HG03442 (cell line): ENCODE data around the gene EXD3.

Experiments used
- ATAC-seq: cut with Tn5 transposase; IDR thresholded peaks from one replicate; pipeline ENCODE4 v1.9.1; 2021; ENCODE audit warnings: mild to moderate bottlenecking, moderate library complexity; ENCODE audit not compliant: unreplicated experiment

Gene EXD3

GRCh38 chr9:137309368-137310188, 113.4 kb downstream of the EXD3 start:
- no peak for ATAC-seq

- no peak for ATAC-seq
Observed at GRCh38 chr9:137308057-137308619, 114.8 kb downstream of the EXD3 start.

DNA sequence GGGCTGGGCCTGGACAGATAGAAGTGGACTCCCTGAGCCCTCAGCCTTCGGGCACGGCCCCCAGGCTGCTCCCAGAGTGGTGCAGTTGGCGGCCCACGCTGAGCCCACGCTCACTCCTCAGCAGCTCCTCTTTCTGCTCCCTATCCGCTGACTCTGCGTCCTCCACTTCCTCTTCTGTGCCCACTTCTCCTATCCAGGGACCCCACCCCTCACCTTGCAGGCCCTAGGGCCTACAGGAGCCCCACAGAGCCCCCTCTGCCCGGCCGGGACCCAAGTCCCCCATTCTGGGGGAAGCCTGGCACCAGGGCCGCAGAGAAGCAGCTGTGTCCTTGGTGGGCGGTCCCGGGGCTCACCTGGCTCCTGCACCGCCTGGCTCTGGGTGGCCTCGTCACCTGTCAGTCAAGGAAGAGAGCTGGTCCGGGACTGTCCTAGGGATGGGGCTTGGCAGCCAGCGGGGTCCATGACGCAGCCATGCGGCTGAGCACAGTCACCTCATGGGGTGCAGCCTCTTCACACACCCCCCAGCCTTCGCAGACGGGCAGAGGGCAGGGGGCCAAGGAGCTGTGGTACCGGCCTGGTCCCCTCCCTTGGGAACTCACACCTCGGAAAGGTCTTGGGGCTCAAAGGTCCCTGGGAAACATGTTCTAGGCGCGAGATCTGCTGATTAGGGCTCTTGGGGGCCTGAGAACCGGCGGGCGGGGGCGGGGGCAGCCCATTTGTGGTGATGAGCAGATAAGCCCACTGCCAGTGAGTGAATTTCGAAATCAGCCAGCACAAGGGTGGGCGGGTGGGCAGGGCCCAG, 115.5 kb downstream of the EXD3 start:
- no peak for ATAC-seq

DNA sequence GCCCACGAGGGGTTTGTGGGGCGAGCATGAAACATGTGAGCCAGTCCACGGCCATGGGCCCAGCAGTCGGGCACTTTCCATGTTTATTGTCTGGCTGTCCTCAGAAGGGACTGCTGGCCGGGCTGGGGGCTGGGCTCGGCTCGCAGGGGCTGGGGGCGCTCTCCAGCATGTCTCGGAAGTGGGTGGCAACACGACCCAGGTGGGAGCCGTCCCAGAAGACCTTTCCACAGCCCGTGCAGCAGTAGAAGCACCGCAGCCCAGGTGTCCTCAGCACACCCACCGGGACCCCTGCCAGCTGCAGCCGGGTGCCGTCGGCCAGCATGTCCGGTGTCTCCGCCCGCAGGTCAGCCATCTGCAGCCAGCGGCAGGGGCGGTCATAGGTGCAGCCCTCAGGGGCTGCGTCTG, 116.1 kb downstream of the EXD3 start:
- ATAC-seq = no peak

- no peak for ATAC-seq
Observed at GRCh38 chr9:137306066-137306849, 116.7 kb downstream of the EXD3 start.

GRCh38 chr9:137305798-137306065, 117.2 kb downstream of the EXD3 start:
- no peak for ATAC-seq

- no peak for ATAC-seq
Observed at GRCh38 chr9:137305060-137305797, 117.7 kb downstream of the EXD3 start.

GRCh38 chr9:137304383-137305059, 118.4 kb downstream of the EXD3 start:
- ATAC-seq = no peak

- no peak for ATAC-seq
Observed at GRCh38 chr9:137303893-137304382, 119.0 kb downstream of the EXD3 start.

DNA sequence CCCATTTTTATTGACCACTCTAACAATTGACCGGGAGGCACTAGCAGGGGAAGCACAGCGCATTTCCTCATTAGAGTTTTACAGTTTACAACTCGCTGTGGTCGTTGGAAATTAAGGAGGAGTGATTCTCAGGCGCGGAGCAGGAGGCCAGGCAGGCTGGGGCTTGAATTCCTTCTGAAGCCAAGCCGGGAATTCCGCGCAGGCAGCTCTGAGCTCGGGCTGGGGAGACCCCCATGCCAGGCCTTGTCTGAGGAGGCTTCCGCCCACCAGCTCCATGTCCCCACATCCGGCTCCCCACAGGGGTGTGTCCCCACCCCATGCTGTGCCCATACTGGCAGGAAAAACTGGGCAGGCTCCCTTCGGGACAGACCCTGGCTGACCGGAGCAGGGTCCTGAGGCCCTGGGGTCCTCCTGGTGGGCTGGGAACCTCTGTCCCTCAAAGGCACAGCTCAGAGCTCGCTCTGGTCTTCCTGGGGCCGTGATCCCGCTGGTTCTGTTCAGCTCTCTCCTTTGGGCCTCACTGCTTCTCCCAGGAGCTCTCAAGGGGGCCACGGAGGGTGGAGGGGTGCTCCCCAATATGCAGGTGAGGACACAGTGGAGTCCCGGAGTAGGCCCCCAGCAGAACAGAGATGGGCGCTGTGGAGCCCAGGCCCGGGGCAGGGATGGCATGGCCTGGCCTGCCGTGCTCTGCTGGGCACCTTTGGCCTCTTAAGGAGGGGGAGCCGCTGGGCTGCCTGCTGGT, 119.6 kb downstream of the EXD3 start:
- no peak for ATAC-seq

GRCh38 chr9:137302449-137303150, 120.4 kb downstream of the EXD3 start:
- ATAC-seq = peak; percentile 48

DNA sequence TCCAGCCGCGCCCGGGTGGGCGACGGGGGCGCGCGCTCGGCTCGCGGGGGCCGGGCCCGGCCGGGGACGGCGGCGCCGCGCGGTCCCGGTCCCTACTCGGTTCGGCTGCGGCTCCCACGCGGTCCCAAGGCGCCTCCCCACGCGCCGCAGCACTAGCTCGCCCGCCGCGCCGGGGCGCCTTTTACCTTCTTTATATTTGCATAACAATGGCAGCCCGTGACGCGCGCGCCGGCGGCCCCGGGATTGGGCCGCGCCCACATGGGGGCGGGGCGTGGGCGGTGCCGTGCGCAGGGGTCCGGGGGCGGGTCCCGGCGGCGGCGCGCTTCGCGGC, 120.9 kb downstream of the EXD3 start, which contains the start of gene NRARP:
Gene NRARP (minus strand): TSS at position 154 of the 331 bp plus-strand sequence. CDS start 343 bp downstream, outside the sequence.
- ATAC-seq = peak; percentile 59

- ATAC-seq = no peak
Observed at GRCh38 chr9:137301081-137301947, 121.6 kb downstream of the EXD3 start.

DNA sequence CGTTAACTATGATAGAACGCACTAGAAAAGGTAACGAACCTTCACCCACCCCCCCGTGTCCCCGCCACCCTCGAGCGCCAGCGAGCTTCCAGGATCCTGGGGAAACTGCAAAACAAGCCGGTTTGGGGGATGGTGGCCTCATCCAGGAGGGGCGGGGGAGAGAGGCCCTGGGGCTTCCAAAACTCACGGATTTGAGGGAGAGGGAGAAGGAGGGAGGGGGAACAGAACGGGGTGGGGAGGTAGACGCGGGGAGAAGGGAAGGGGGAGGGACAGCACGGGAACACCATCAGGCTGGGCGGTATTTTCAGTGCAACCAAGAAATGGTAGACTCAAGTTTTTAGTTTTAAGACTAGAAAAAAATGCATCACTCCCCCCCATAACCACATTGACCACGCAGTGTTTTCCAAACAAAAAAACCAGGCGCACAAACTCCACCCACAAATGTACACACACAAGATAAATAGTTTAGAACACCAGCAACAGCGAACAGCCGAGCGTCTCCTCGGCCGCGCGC, 122.3 kb downstream of the EXD3 start:
- no peak for ATAC-seq

DNA sequence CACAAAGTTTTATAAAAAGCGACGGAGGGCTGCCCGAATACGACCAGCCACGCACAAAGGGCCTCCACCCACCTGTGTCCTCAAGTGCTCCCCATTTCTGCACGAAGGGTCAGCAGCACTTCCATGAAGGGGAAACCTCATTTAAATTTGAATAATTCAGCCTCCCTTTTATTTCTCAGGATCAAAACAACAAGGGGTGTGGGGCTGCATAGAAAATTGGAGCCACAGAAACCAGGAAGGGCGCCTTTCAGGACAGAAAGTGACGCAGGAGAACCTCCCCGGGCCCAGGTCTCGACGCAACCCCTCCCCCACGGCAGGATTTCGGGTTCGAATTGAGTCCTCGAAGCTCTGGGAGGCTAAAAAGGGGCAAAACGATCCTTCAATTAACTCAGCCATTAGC, 123.0 kb downstream of the EXD3 start:
- no peak for ATAC-seq

DNA sequence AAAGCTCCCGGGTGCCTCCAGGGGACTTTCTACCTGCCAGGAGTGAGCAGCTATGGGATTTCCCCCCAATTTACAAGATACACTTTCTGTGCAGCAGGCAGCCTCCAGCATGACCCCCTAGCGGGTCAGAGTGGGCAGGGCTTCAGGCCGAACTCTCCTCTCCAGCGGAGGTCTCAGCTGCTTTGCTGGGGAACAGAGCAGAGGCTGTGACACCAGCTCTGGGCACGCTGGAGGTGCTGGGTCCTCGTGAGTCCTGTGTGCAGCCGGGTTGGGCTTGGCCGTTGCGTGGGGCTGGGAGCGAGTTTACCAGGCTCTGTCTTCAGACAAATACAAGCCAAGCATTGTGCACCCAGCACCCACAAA, 123.8 kb downstream of the EXD3 start:
- ATAC-seq = no peak

GRCh38 chr9:137298401-137299202, 124.4 kb downstream of the EXD3 start:
- ATAC-seq = no peak
